ENCODE results near the gene TEX2. TPM values are rescaled to one million over a fixed set of nuclear protein-coding genes. Genes with fewer than 3 reads are reported as not detected.

The TEX2 gene
- total and polyA plus RNA-seq, 2 experiments from 2014 or later = 18.7 to 23.5 TPM

- no peak overlapping the region for H3K27ac ChIP-seq
- H3K27me3 ChIP-seq = no peaks in the 10 kb centered on the region
- H3K9me3 ChIP-seq (ENCODE audit: low read depth) = no peaks in the 10 kb centered on the region
- no peak overlapping the region for H3K4me3 ChIP-seq
- H3K36me3 ChIP-seq = no peaks in the 10 kb centered on the region
- H3K4me1 ChIP-seq (ENCODE audit: low read depth) = peaks cover 54% of the 10 kb centered on the region
- TF ChIP-seq, protein P1, sequence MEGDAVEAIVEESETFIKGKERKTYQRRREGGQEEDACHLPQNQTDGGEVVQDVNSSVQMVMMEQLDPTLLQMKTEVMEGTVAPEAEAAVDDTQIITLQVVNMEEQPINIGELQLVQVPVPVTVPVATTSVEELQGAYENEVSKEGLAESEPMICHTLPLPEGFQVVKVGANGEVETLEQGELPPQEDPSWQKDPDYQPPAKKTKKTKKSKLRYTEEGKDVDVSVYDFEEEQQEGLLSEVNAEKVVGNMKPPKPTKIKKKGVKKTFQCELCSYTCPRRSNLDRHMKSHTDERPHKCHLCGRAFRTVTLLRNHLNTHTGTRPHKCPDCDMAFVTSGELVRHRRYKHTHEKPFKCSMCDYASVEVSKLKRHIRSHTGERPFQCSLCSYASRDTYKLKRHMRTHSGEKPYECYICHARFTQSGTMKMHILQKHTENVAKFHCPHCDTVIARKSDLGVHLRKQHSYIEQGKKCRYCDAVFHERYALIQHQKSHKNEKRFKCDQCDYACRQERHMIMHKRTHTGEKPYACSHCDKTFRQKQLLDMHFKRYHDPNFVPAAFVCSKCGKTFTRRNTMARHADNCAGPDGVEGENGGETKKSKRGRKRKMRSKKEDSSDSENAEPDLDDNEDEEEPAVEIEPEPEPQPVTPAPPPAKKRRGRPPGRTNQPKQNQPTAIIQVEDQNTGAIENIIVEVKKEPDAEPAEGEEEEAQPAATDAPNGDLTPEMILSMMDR (IDR thresholded peaks at IDR 0.05; ENCODE audit: low read depth, low read length) = no peak
- DNase-seq (ENCODE audit: low read depth in 1 of 2, low spot score in 1 of 2) = peak in 1 of 2 donors; percentile 74
These were observed 62.7 kb downstream of the TEX2 start for GRCh38 chr17:64200080-64201032.

DNA sequence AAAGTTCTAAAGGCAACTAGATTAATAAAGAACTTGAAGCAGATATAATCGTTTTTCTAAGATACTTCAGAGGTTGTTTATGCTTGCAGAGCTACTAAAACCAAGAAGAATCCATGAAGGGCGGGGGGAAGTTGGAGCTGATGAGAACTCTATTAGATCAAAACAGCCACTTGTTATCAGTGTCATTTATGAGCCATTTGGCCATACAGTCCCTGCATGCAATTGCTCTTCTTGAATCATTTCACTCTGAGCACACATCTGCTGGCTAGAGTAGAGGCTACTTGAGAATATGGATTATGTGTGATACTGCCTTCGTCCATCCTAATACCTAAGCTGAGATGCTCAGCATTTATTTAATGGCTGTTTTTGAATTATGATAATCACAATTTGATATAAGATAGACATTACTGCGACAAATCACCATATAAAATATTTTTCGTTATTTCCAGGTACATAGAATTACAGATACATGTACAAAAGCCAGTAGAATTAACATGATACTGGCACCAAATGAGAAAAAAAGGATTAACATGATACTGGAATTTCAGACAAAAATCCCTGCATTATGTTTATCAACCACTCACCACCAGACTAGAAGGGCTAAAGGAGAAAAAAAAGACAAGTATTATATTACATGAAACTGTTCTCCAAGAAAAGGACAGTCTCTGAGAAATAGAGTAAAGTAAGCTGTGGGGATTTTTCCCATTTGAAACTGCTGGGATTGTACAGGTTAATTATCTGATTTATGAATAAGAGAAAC, 64.5 kb downstream of the TEX2 start:
- TF ChIP-seq, protein P1 (IDR thresholded peaks at IDR 0.05; ENCODE audit: low read depth, low read length) = no peak
- no peaks in the 10 kb centered on the region for H3K9me3 ChIP-seq (ENCODE audit: low read depth)
- H3K36me3 ChIP-seq = no peaks in the 10 kb centered on the region
- no peak overlapping the region for H3K4me3 ChIP-seq
- peaks cover 48% of the 10 kb centered on the region for H3K4me1 ChIP-seq (ENCODE audit: low read depth)
- no peaks in the 10 kb centered on the region for H3K27me3 ChIP-seq
- DNase-seq (ENCODE audit: low read depth in 1 of 2, low spot score in 1 of 2) = no peak
- no peak overlapping the region for H3K27ac ChIP-seq

GRCh38 chr17:64196601-64197000, 66.5 kb downstream of the TEX2 start:
- no peaks in the 10 kb centered on the region for H3K27me3 ChIP-seq
- H3K4me1 ChIP-seq (ENCODE audit: low read depth) = peaks cover 29% of the 10 kb centered on the region
- H3K4me3 ChIP-seq = no peak overlapping the region
- no peak overlapping the region for H3K27ac ChIP-seq
- peak in 1 of 2 donors; percentile 93 for DNase-seq (ENCODE audit: low read depth in 1 of 2, low spot score in 1 of 2)
- H3K9me3 ChIP-seq (ENCODE audit: low read depth) = no peaks in the 10 kb centered on the region
- no peaks in the 10 kb centered on the region for H3K36me3 ChIP-seq
- TF ChIP-seq, protein P1 (IDR thresholded peaks at IDR 0.05; ENCODE audit: low read depth, low read length) = no peak

- H3K4me1 ChIP-seq (ENCODE audit: low read depth) = peaks cover 9% of the 10 kb centered on the region
- H3K27ac ChIP-seq = no peak overlapping the region
- TF ChIP-seq, protein P1 (IDR thresholded peaks at IDR 0.05; ENCODE audit: low read depth, low read length) = no peak
- no peaks in the 10 kb centered on the region for H3K27me3 ChIP-seq
- DNase-seq (ENCODE audit: low read depth in 1 of 2, low spot score in 1 of 2) = no peak
- no peaks in the 10 kb centered on the region for H3K9me3 ChIP-seq (ENCODE audit: low read depth)
- H3K36me3 ChIP-seq = no peaks in the 10 kb centered on the region
- H3K4me3 ChIP-seq = no peak overlapping the region
These were observed 69.5 kb downstream of the TEX2 start for GRCh38 chr17:64193561-64193960.

DNA sequence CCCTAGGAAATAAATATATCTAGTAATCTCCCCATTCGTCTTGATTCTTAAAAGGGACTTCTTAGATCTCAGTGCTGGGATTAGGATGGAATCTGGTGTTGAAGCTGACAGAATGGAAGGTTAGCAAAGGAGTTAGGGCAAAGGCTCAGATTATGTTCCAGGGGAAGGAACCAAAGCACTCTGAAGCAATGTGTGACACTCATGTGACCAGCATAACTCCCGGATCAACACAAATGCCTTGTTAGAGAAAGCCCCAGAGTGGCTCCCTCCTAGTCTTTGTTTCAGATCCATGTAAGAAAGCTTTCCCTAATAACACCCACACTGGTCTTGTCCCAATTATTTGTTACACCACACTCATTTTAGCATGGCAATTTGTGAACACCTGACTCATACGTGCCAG, 70.5 kb downstream of the TEX2 start:
- DNase-seq (ENCODE audit: low read depth in 1 of 2, low spot score in 1 of 2) = no peak
- Histone ChIP-seq H3K4me1 (ENCODE audit: low read depth) (peaks cover 6% of the 10 kb centered on the region), H3K4me3 (no peak overlapping the region), H3K36me3 (no peaks in the 10 kb centered on the region), H3K27me3 (no peaks in the 10 kb centered on the region), H3K9me3 (ENCODE audit: low read depth) (no peaks in the 10 kb centered on the region), H3K27ac (no peak overlapping the region)
- TF ChIP-seq, protein P1 (IDR thresholded peaks at IDR 0.05; ENCODE audit: low read depth, low read length) = no peak

Data from cardiac muscle cell (in vitro differentiated cells and primary cell).